NOMO-1 treated with dmso at 0.1 percent for 144 hours (cell line): ENCODE measurements around the gene EIF2S2.
"Not testable (repeated sequence)": the region's sequence is repeated elsewhere in the genome, so short reads cannot be mapped to it uniquely, and the experiment has no call there.

ENCODE experiments used
- DNase-seq: peaks from one replicate; lab custom pipeline; 2025; ENCODE audit not compliant: unreplicated experiment; lab: John Stamatoyannopoulos, UW

Gene EIF2S2, protein sequence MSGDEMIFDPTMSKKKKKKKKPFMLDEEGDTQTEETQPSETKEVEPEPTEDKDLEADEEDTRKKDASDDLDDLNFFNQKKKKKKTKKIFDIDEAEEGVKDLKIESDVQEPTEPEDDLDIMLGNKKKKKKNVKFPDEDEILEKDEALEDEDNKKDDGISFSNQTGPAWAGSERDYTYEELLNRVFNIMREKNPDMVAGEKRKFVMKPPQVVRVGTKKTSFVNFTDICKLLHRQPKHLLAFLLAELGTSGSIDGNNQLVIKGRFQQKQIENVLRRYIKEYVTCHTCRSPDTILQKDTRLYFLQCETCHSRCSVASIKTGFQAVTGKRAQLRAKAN

DNA sequence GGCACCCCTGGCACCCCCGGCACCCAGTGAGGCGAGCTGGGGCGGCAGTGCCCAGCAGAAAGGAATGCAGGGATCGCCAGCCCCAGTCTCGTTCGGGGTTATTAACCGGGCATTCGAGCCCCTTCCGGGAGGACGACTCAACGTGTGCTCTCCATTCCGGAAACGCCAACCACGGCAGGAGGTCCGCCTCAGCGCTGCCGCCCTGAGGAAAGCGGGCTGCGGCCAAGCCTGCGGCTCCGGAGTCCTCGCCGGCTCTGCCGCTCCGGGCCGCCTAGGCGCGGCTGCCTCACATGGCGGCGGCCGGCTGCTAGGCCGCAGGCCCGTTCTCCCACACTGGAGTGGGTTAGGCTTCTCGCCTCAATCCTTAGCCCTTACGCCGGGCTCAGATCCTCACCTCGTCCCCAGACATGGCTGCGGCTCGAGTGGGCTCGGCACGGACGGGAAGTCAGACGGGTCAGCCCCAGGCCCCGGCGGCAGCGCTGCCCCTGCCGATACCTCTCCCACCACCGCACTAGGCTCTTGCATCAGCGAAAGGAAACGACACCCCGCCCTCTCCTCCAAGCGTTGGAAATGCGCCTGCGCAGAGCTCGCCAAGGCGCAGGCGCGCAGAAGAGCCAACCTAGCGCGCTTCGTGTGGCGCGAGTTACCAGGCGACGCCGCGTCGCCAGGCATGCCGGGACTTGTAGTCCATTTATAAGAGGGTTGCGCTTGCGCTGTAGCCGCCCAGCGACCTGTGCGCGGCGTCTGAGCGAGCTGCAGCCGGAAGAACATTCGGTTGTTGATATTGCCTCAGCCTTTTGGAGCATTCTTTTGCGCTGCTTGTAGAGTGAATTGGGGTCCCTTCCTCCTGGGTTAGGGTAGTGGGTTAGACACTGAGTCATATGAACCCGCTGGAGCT, at the start of gene EIF2S2:
Gene EIF2S2 (minus strand): TSS at position 542 of the 898 bp plus-strand sequence. CDS start 133 bp downstream, at position 409.
- peak; percentile 95 for DNase-seq

DNA sequence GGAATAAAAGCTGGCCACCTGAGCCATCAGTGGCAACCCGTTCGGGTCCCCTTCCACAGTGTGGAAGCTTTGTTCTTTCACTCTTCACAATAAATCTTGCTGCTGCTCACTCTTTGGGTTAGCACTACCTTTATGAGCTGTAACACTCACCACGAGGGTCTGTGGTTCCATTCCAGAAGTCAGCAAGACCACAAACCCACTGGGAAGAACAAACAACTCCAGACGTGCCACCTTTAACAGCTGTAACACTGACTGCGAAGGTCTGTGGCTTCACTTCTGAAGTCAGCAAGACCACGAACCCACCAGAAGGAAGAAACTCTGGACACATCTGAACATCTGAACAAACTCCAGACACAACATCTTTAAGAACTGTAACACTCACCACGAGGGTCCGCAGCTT, 45.7 kb upstream of the EIF2S2 start:
- DNase-seq = not testable (repeated sequence)

DNA sequence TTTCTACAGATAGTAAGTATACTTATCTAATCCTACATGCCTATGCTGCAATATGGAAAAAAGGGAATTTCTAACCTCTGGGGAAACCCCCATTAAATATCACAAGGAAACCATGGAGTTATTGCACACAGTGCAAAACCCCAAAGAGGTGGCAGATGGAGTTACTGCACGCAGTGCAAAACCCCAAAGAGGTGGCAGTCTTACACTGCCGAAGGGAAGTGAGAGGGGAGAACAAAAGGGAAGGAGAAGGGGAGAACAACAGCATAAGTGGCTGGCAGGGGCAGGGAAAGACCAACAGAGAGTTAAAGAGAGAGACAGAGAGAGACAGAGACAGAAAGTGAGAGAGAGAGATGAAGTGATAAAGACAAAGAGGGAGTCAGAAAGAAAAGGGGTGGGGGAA, 43.8 kb upstream of the EIF2S2 start:
- no peak for DNase-seq

DNA sequence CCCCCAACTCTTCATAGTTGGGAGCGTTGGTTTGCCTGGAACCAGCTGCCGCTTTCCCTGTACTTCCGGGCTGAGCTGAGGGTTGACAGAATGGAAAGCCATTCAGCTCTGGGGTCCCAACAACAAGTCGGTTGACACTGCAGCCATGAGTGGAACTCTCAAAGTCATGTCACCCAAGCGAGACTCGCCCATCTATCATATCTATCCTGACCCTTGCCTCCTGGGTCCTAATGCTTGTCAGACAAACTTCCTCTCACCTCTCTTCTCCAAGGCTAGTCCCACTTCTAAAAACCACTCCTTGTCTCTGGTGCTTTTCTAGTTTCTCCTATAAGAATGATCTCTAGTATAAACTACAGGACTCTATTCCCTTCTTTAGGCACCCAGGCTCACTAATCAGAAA, 41.1 kb upstream of the EIF2S2 start:
- DNase-seq = not testable (repeated sequence)

DNA sequence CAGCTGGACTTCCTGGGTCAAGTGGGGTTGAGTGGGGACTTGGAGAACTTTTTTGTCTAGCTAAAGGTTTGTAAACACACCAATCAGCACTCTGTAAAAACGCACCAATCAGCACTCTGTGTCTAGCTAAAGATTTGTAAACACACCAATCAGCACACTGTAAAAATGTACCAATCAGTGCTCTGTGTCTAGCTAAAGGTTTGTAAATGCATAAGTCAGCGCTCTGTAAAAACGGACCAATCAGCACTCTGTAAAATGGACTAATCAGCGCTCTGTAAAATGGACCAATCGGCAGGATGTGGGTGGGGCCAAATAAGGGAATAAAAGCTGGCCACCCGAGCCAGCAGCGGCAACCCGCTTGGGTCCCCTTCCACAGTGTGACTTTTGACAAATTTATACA, 40.0 kb upstream of the EIF2S2 start:
- DNase-seq = not testable (repeated sequence)

DNA sequence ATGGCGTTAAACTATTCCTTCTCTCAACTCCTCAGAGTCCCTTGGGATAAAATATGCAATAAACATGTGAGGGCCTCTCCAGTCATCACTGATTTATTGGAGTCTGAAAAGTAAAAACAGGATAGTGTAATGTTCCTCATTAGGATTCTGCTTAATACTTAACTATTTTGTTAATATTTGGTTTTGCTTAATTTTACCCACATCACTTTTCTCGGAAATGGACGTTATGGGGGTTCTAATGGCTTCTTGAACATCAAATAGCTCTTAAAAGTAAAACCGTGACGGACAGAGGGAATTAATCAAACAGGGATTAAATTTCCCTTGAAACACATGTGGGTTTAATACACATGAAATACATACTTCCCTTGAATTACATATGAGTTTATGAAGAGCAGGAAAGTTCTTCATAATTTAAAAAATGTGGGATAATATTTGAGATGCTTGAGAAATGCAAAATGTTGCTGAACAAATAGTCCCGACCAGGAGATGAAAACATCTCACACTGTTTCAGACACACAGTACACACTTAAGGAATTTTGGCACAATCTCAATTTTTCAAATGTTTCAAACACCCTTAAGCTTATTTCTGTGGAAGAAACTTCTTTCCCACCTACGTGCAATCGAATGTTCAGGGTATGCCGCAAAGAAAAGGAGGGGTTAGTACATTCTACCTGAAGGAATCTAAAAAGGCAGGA, 38.4 kb upstream of the EIF2S2 start:
- no peak for DNase-seq

DNA sequence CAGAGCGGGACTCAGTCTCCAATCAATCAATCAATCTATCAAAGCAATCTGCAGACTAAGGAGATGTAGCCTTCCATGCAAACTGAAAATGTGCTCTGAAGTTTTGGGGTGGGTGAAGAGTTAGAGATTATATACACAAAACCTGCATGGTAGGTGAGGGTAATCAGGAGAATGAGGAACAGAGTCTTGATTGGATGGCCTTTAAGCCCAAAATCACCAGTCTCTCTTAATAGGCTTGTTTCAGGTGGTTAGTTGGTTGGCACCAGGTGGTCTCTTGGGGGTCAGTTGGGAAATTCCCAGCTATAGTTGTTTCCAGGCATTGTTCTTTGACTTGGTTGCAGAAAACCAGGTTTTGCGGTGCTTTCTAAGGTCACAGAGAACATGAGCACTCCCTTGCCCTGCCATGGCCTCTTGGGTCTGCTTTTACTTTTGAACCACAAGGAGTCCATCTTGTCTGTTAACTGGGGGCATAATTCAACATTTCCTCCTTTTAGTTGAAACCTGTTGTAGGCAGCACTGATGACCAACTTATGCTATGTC, 33.3 kb upstream of the EIF2S2 start:
- DNase-seq = no peak

DNA sequence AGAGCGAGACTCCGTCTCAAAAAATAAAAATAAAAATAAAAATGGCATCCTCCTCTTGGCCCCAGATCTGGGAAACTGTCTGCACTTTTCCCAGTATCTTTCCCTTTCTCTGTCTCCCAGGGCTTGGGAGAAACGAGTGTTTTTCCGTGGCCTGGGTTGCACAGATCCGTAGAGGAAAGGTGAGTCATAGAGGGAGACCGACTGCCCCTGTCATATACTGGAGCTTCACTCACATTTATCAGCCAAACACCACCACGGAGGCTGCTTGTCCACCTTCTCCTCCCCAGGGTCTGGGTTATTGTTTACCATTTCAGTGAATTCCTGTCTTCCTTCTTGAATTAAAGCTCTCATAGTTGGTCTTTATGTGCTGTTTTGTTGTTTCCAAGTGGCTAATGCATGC, 31.9 kb upstream of the EIF2S2 start:
- DNase-seq = no peak

DNA sequence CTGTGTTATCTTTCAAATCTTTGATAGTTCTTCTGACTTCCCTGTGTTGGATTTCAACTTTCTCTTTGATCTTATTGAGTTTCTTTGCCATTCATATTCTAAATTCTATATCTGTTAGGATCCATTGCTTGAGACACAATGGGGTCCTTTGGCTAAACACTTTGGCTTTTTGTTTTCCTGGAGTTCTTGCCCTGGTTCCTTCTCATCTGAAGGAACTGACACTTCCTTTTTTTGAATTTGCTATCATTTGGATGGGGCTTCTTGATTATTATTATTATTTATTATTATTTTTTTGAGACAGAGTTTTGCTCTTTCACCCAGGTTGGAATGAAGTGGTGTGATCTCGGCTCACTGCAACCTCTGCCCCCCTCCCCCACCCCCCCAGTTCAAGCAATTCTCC, 30.1 kb upstream of the EIF2S2 start:
- DNase-seq = no peak

DNA sequence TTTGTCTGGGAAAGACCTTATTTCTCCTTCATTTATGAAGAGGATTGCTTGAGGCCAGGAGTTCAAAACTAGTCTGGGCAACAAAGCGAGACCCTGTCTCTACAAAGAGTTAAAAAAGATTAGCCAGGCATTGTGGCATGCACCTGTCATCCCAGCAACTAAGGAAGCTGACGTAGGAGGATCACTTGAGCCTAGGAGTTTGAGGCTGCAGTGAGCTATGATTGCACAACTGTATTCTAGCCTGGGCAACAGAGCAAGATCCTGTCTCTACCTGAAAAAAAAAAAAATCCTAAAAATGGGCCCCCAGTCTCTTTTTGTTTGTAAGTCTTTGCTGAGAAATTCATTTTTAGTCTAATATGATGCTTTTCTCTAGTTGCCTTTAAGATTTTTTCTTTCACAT, 29.2 kb upstream of the EIF2S2 start:
- no peak for DNase-seq

DNA sequence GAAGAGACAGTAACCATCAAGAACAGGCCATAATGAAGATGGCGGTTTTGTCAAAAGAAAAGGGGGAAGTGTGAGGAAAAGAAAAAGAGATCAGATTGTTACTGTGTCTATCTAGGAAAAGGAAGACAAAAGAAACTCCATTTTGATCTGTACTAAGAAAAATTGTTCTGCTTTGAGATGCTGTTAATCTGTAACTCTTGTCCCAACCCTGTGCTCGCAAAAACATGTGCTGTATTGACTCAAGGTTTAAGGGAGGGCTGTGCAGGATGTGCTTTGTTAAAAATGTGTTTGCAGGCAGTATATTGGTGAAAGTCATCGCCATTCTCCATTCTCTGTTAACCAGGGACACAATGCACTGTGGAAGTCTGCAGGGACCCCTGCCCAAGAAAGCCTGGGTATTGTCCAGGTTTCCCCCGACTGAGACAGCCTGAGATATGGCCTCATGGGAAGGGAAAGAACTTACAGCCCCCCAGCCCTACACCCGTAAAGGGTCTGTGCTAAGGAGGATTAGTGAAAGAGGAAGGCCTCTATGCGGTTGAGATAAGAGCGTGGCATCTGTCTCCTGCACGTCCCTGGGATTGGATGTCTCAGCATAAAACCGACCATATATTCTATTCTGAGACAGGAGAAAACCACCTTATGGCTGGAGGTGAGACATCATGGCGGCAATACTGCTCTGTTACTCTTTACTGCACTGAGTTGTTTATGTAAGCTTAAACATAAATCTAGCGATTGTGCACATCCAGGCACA, 23.7 kb upstream of the EIF2S2 start:
- DNase-seq = not testable (repeated sequence)

DNA sequence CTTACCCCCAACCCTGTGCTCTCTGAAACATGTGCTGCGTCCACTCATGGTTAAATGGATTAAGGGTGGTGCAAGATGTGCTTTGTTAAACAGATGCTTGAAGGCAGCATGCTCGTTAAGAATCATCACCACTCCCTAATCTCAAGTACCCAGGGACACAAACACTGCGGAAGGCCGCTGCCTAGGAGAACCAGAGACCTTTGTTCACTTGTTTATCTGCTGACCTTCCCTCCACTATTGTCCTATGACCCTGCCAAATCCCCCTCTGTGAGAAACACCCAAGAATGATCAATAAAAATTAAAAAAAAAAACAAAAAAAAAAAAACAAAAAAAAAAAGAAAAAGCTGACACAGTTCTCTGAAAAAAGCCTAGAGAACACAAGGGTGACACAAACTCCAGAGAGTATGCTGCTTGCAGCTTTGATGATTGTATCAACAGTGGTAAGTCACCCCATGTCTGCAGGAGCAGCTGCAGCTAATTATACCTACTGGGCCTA, 21.4 kb upstream of the EIF2S2 start:
- DNase-seq = not testable (repeated sequence)

DNA sequence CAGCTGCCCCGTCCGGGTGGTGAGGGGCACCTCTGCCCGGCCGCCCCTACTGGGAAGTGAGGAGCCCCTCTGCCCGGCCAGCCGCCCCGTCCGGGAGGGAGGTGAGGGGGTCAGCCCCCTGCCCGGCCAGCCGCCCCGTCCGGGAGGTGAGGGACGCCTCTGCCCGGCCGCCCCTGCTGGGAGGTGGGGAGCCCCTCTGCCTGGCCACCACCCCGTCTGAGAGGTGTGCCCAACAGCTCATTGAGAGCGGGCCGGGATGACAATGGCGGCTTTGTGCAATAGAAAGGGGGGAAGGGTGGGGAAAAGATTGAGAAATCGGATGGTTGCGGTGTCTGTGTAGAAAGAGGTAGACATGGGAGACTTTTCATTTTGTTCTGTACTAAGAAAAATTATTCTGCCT, 20.9 kb upstream of the EIF2S2 start:
- not testable (repeated sequence) for DNase-seq

DNA sequence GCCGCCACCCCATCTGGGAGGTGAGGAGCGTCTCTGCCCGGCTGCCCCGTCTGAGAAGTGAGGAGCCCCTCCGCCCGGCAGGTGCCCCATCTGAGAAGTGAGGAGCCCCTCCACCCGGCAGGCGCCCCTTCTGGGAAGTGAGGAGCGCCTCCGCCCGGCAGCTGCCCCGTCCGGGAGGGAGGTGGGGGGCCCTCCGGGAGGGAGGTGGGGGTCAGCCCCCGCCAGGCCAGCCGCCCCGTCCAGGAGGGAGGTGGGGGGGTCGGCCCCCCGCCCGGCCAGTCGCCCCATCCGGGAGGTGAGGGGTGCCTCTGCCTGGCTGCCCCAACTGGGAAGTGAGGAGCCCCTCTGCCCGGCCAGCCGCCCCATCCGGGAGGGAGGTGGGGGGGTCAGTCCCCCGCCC, 20.4 kb upstream of the EIF2S2 start:
- not testable (repeated sequence) for DNase-seq

DNA sequence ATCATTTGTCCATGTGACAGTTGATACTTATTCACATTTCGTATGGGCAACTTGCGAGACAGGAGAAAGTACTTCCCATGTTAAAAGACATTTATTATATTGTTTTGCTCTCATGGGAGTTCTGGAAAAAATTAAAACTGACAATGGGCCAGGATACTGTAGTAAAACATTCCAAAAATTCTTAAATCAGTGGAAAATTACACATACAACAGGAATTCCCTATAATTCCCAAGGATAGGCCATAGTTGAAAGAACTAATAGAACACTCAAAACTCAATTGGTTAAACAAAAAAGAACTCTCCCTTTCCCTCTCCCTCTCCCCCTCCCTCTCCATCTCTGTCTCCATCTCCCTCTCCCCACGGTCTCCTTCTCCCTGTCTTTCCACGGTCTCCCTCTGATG, 19.4 kb upstream of the EIF2S2 start:
- no peak for DNase-seq

DNA sequence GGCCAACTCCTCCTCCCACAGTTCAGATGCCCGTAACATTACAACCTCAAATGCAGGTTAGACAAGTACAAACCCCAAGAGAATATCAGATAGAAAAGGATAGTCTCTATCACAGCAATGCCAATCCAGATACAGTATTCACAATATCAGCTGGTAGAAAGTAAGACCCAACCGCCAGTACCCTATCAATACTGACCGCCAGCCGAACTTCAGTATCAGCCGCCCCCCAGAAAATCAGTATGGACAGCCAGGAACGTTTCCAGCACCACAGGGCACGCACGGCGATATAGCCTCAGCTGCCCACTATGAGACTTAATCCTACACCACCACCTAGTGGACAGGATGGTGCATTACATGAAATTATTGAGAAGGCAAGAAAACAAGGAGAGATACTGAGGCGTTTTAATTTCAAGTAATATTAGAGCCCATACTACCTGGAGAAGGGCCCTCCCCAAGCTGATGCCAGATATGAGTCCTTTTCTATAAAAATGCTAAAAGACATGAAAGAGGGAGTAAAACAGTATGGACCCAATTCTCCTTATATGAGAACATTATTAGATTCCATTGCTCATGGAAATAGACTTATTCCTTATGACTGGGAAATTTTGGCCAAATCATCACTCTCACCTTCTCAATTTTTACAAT, 17.6 kb upstream of the EIF2S2 start:
- DNase-seq = peak; percentile 36

DNA sequence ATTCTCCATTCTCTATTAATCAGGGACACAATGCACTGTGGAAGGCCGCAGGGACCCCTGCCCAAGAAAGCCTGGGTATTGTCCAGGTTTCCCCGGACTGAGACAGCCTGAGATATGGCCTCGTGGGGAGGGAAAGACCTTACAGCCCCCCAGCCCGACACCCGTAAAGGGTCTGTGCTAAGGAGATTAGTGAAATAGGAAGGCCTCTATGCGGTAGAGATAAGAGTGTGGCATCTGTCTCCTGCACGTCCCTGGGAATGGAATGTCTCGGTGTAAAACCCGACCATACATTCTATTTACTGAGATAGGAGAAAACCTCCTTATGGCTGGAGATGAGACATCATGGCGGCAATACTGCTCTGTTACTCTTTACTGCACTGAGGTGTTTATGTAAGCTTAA, 15.7 kb upstream of the EIF2S2 start:
- DNase-seq = no peak

DNA sequence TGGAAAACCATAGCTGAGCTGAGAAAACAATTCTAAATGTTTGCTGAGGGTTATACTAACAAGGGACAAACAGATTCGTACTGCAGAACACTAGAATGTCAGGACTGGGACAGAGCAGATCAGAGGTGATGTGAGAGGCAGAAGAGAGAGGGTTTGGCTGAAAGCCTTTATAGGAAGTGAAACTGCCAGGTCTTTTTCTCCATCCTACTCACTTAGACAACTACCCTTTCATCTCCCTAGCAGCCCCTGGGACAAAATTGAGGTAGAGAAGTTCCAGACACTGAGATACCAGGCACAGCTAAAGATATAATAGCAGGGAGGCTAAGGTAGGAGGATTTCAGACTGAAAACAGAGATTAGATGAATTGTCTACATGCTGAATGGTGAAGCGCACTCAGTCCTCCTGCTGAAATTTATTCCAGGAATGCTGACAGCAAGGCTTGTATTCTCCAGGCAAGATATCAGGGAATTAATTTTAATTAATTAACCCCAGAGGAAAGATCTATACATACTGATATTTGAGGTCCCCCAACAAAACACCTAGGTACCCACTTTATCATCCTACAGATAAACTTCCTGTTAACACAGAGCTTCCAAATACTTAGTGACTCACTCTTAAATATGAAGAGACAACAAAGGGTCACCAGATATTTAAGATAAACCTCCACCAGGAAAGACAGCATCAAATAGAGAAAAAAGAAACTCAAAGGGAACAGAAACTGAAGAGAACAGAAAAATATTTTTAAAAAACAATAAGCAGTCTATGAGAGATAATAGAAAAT, 12.6 kb upstream of the EIF2S2 start:
- peak; percentile 23 for DNase-seq

DNA sequence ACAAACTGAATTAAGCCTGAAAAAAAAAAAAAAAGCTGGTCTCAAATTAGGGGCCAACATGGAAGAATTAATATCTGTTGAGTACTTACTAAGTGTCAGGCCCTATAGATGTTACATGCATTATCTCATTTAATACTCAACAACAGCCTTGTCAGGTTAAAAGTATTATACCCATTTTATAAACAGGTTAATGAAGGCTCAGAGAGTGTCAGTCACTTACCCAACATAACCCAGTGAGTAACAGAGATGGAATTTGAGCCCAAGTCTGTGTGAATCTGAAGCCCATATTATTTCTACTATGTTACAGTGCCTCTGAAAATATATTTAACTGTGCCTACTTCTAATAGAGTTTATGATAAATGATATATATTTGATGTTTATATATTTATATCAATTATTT, 11.3 kb upstream of the EIF2S2 start:
- no peak for DNase-seq
